Stimulated activated naive CD4-positive, alpha-beta T cell (primary cell): ENCODE data around the gene CCSER1.
"Not testable (repeated sequence)": the region's sequence is repeated elsewhere in the genome, so short reads cannot be mapped to it uniquely, and the experiment has no call there.

ENCODE experiments used
- DNase-seq, 6 experiments: peaks; one replicate each; lab custom pipeline; 2025; lab: John Stamatoyannopoulos, UW

The CCSER1 gene

DNA sequence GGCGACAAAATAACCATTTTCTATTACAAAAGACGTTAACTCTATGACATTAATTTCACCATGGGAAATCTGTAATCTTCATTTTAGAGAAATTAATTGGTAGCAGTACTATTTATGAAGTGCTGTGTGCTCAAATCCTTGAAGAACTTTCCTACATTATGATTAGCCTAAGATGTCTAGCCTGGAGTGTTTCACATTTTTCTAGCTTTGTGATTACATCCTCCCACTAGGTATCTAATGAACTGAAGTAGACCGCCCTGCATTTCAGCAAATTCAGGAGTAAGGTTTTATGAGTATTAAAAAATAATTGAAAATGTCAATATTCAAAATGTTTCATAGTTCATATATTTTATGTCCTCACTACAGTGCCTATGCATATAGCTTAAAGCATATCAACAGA lies 713.1 kb downstream of the CCSER1 start:
- DNase-seq, result no peak

- no peak for DNase-seq
Observed at GRCh38 chr4:90840828-90841227, 713.6 kb downstream of the CCSER1 start.

- no peak for DNase-seq
Observed at GRCh38 chr4:90841676-90842075, 714.5 kb downstream of the CCSER1 start.

DNA sequence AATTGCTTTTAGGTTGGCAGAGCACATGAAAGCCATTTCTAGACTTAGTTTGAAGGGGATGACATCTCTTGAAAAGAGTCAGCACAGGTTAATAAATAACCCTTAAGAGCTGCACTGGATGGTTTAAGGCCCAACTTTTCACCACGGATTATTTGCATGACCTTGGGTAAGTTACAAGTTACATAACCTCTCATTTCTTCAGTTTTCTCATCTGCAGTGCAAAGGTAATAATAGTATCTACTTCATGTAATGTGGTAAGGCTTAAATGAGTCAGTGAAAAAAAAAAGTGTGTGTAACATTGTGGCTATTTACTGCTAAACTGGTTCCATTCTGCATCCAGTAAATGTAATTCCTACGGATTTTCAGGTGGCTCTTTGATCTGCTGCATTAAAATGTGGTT lies 715.8 kb downstream of the CCSER1 start:
- DNase-seq, result no peak

DNA sequence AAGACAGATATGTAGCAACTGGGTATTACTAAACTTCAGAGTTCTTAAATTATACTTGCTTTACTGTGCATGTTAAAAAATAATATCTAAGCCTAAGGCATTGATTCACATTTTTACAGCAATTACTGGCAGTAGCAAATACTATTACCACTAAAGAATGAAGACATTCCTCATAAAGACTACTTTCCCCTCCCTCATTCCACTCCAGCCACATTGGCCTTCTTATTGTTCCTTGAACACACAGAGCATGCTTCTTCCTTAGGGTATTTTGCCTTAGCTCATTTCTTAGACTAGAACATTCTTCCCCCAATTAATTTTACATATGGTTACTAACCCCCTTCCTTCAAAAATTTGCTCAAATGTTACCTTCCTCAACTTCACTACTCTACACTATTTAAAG lies 717.0 kb downstream of the CCSER1 start:
- DNase-seq, result no peak

DNA sequence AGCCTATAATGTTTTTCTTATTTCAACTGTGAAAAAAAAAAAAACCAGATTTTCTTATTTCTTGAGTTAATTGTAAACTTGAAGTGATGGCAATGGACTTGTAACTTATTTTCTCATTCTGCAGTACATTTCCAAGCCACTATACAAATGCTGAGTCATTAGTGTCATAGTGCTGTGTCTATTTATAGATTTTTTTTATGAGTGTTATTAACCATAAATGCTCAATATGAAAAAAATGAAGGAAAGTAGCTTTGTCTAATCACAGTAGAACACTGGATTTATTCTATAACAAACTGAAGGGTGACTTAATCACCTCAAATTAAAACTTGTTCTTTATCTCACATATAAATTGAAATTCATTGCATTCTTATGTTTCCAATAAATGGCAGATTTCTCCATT lies 718.6 kb downstream of the CCSER1 start:
- DNase-seq, result no peak

- DNase-seq, result no peak
Observed at GRCh38 chr4:90852237-90852636, 725.0 kb downstream of the CCSER1 start.

DNA sequence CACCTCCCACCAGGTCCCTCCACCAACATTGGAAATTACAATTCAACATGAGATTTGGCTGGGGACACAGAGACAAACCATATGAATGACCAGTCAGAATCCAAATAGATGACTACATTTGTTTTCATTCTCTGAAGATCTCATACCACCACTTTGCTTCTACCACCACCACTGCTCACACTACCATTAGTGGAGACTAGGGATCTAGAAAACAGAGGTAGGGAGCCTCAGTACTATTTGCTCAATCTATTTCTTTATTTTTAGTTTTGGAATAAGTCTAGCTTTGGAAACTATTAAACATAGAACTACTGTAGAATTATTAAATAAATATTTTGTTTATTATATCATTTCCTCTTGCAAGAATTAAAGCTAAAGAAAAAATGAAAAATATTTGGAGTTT lies 727.9 kb downstream of the CCSER1 start:
- DNase-seq, result no peak

GRCh38 chr4:90857081-90857820 lies 730.1 kb downstream of the CCSER1 start:
- no peak for DNase-seq

- DNase-seq, result no peak
Observed at GRCh38 chr4:90875791-90876190, 748.6 kb downstream of the CCSER1 start.

- no peak for DNase-seq
Observed at GRCh38 chr4:90876296-90876695, 749.1 kb downstream of the CCSER1 start.

DNA sequence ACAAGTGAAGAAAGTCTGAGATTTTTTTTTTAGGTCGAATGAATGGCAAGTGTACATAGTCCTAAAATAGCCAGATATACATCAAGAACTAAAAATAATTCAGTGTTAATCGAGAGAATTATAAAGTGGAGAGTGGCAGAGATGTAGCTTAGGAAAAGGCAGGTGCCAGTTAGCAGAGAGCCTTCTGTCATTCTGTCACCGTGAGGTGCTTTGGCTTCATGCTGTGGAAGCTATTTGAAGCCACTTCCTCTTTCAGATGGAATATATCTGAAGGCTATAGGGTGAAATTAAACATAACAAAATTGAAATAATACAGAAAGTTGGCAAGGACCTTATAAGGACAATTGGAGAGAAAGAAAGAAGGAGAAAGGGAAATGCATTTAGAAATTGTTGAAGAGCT lies 756.3 kb downstream of the CCSER1 start:
- no peak for DNase-seq

GRCh38 chr4:90888571-90888970 lies 761.4 kb downstream of the CCSER1 start:
- DNase-seq, result no peak

GRCh38 chr4:90889171-90889570 lies 762.0 kb downstream of the CCSER1 start:
- DNase-seq, result no peak

- DNase-seq, result not testable (repeated sequence)
Observed at GRCh38 chr4:90903413-90903812, 776.2 kb downstream of the CCSER1 start.

- no peak for DNase-seq
Observed at GRCh38 chr4:90904021-90904420, 776.8 kb downstream of the CCSER1 start.

DNA sequence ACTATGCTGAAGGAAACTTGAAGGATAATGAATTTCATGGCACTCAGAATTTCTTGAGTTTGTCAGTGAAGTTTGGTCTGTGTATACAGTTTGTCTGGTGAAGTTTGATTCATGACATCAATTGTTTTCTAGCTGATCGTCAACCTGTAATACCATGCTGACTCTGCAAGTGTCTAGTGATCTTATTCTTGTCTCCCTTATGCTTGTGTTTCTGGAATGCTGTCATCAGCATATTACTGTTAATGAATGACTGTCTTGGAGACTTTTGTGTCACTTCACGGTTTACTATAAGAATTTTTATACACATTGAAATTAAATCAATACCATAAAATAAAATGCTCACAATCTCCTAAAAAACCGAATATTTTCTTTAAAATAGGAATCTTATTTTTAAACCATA lies 779.0 kb downstream of the CCSER1 start:
- no peak for DNase-seq

DNA sequence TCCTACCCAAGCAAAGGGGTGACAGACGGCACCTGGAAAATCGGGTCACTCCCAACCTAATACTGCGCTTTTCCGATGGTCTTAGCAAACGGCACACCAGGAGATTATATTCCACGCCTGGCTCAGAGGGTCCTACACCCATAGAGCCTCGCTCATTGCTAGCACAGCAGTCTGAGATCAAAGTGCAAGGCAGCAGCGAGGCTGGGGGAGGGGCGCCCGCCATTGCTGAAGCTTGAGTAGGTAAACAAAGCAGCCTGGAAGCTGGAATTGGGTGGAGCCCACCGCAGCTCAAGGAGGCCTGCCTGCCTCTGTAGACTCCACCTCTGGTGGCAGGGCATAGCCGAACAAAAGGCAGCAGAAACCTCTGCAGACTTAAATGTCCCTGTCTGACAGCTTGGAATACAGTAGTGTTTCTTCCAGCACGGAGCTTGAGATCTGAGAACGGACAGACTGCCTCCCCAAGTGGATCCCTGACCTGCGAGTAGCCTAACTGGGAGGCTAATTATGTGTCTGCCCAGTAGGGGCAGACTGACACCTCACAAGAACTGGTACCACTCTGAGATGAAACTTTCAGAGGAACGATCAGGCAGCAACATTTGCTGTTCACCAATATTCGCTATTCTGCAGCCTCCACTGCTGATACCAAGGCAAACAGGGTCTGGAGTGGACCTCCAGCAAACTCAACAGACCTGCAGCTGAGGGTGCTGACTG lies 784.7 kb downstream of the CCSER1 start:
- not testable (repeated sequence) for DNase-seq

DNA sequence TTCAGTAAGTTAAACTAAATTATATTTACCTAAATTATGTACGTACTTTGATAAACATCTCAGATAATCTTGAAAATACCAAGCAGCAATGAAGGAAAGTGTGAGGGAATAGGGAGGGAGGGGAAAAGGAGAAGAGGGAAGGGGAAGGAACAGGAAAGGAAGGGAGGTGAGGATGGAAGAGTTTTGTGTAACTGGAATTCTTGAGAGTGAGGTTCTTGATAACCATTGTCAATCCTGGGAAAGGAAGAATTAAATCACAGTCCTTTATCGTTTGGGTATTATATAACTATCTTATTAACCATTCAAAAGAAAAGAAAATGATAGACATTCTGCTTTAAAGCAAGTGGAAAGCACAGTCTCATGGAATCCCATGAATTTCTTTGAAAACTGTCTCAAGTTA lies 795.0 kb downstream of the CCSER1 start:
- no peak for DNase-seq

- no peak for DNase-seq
Observed at GRCh38 chr4:90926957-90927356, 799.8 kb downstream of the CCSER1 start.

GRCh38 chr4:90943311-90943710 lies 816.1 kb downstream of the CCSER1 start:
- no peak for DNase-seq

GRCh38 chr4:90946945-90947344 lies 819.8 kb downstream of the CCSER1 start:
- no peak for DNase-seq

- DNase-seq, result no peak
Observed at GRCh38 chr4:90950385-90950841, 823.2 kb downstream of the CCSER1 start.

DNA sequence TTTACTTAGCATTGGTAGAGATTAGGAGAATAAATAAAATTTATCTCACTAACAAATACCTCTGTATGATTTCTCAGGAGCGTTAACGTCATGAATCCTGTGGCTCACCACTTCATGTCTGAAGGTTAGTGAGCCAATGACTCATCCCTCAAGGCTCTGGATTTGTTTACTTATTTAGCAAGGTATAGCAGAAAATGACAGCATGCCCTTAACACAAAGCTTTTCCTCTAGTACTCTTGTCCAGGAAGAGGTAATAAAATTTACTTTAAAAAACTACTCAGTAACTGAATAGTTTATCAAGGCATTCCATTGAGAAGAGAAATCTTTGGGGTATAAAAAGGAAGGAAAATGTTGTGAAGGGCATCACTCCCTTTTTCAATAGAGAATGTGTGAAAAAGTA lies 823.8 kb downstream of the CCSER1 start:
- no peak for DNase-seq
